GM21528 (cell line): ENCODE data around the gene RPS2.
"Not testable (repeated sequence)": the region's sequence is repeated elsewhere in the genome, so short reads cannot be mapped to it uniquely, and the experiment has no call there.

Experiments used
- ATAC-seq: cut with Tn5 transposase; IDR thresholded peaks from one replicate; pipeline ENCODE4 v1.9.1; 2021; ENCODE audit warnings: mild to moderate bottlenecking, moderate library complexity; ENCODE audit not compliant: unreplicated experiment, low FRiP score

The RPS2 gene

GRCh38 chr16:1944612-1945199 lies 19.9 kb downstream of the RPS2 start:
- no peak for ATAC-seq

DNA sequence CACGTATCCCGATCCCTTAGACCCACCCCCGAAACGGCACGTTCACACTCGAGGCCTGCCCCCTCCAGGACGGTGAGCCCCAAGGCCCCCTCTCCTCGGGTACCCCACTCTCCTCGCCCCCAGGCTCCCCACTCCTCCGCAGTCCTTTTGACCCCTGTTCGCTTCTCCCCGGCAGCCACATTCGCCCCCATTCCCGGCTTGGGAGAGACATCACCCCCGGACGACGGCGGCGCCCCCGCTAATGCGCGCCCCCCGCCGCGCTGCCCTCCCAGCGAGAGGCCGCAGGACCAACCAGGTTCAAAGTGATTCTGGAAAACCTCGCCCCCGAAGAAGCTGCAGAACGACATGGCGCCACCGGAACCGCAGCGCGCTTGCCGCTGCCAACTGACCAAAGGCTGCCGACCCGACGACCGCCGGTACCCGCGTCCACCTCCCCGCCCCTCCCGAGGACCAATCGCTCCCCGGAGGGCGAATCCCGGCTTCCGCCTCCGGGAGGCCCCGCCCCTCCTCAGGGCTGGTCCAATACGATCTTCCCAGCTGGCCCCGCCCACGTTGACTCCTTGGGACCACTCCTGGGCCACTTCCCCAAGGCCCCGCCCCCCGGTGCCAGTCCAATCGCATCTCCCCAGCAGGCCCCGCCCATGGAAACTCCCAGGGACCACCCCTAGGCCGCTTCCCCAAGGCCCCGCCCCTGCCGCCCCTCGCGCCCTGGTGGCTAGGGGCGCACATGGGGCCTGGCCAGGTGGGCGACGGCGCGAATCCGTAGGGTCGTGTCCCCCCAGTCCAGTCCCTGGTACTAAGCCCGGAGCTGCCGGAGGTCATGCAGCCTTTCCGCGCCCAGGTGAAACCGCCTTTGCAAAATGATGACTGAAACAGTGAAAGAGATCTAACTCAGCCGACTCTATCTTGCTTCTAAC lies 21.6 kb downstream of the RPS2 start, which contains the start of gene MSRB1:
MSRB1 (minus strand) TSS at position 390 of the 917 bp plus-strand sequence; CDS start at position 347, 43 bp downstream.
- peak; percentile 89 for ATAC-seq

DNA sequence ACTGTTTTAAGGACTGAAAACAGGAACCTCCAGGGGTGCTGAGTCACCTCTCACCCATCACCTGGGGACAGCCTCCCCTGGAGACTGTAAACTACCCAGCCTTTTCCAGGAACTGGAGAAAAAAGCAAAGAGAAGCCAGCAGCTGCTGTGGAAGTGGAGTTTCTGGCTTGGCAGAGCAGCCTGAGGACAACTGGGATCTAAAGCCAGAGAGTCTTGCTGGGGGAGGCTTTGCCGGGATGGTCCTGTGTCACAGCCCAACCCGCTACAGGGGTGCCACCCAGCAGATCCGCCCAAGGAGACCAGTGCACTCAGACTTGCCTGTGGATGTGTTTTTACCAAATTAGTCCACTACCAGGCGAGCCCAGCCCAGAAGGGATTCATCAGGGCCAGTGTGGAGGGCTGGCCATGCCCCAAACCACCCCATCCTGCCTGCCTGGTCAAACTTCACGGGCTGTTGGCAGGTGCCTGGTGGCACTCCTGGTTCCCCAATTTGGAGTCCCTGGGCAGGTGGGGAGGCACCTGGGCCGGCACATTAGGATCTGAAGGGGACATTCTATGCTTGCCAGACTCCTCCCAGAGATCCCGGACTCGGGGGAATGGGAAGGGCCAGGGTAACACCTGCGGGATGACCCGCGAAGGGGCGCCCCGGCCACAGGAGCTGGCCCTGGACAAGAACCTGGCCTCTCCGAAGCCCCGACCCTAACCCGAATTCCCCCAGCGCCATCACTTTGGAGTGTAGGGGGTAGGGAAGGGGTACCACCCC lies 22.4 kb downstream of the RPS2 start:
- no peak for ATAC-seq

GRCh38 chr16:1941162-1942046 lies 23.2 kb downstream of the RPS2 start:
- no peak for ATAC-seq

DNA sequence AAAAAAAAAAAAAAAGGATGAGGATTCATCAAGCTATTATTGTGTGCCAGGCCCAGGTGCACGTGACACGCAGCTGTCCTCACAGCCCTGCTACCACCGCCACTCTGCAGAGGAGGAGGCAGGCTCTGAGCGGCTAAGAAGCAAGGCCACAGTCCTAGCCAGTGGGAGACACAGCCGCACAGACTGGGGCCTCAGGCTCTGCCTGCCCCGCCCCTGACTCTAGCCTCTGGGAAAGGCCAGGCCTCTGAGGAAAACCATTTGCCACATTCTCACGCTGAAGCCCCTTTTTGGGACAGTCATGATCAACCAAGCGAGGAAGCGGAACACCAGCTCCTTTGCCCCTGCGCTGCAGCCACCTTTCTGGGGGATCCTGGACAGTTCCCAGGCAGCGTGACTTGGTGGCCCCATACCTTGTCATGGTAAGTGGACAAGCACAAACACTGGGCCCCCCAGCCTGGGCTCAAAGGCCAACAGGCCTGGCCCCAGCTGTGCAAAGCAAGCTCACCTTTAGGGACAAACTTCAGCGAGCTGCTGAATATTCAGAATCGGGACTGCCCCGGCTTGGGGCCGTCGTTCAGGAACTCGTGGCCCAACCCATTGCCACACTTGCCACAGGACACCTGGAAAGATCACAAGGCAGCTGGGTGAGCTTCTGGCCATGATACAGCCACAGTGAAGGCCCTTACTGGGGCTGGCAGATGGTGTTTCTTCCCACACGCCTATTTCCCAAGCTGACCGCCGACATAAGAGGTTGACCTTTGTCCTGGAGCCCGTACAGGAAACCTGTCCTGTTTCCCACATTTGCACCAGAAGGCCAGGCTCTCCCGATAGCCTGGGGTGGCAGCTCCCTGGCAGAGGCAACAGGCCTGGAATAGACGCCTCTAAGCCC lies 24.1 kb downstream of the RPS2 start:
- no peak for ATAC-seq

DNA sequence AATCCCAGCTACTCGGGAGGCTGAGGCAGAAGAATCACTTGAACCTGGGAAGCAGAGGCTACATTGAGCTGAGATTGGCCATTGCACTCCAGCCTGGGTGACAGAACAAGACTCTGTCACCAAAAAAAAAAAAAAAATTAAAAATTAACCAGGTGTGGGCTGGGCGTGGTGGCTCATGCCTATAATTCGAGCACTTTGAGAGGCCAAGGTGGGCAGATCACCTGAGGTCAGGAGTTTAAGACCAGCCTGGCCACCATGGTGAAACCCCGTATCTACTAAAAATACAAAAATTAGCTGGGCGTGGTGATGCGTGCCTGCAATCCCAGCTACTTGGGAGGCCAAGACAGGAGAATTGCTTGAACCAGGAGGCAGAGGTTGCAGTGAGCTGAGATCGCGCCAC lies 24.8 kb downstream of the RPS2 start:
- not testable (repeated sequence) for ATAC-seq

DNA sequence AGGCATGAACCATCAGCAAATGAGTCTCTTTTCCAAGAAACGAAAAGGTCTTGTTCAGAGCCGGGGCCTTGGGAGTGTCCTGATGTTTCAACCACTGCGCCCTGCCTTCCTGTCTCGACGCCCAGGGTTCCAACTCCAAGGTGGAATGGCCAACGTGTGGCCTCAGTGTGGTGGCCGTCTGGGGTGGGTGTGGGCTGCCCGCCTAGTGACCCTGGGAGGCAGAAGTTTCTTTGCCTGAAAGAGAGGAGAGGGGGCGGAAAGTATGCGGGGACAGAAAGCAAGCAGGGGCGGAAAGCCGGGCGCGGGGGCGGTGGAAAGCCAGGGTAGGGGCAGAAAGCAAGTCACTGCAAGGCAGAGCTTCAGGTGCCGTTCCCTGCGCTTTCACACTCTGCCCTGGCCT lies 25.7 kb downstream of the RPS2 start:
- ATAC-seq, result no peak

- ATAC-seq, result no peak
These were observed 26.3 kb downstream of the RPS2 start for GRCh38 chr16:1938316-1938715.

GRCh38 chr16:1936945-1937479 lies 27.6 kb downstream of the RPS2 start:
- ATAC-seq, result no peak

DNA sequence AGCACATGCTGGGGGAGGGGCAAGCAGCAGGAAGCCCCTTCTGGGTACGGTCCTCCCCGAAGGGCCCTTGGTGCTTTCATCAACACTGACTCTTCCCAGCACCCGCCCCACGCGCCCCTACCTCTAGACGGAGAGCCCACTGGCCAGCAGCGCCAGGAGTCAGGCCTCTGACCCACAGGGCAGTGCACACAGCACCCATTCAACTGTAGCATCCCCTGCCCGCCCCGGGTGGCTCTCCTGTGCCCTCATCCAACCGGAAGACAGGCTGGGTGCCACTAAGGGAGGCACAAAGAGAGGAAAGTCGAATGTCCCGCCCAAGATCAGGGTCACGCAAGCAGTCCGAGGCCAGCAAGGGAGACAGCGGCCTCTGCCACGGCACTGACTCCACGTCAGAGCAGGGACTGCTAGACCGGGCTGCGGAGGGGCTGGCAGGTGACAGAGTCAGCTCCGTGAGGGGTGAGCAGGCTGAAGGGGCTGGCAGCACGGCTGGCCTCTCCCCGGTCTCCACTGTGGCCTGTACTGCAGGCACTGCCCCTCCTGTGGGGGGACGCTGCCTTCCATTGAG lies 31.4 kb downstream of the RPS2 start:
- no peak for ATAC-seq

GRCh38 chr16:1932050-1933028 lies 32.3 kb downstream of the RPS2 start:
- ATAC-seq, result no peak

DNA sequence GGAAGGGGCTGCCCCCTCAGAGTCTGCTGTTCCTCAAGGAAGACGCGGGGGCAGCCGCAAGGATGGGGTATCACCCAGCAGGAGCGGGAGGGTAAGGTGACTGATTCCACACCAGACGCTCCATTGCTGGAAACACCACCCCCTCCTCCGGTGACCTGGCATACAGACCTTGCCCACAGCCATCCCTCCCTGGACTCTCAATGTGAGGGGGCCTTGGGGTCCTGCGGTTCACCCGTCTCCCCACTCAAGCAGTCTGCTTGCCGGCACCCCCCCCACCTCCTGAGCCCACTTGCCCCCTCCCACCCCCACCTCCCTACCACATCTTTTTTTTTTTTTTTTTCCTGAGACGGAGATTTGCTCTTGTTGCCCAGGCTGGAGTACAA lies 34.3 kb downstream of the RPS2 start:
- ATAC-seq, result no peak

GRCh38 chr16:1929578-1930337 lies 34.9 kb downstream of the RPS2 start:
- peak; percentile 84 for ATAC-seq

GRCh38 chr16:1929105-1929504 lies 35.5 kb downstream of the RPS2 start:
- ATAC-seq, result no peak

- ATAC-seq, result no peak
These were observed 38.4 kb downstream of the RPS2 start for GRCh38 chr16:1926271-1926670.

GRCh38 chr16:1924095-1924494 lies 40.5 kb downstream of the RPS2 start:
- no peak for ATAC-seq
